Esophagus muscularis mucosa (tissue), 4 donors: Measurements from ENCODE around the gene RNASE8. TPM values are rescaled to one million over a fixed set of nuclear protein-coding genes. Genes with fewer than 3 reads are reported as not detected.

Experiments
- DNase-seq: peaks from one replicate; pipeline ENCODE4 v3.0.0-alpha.2; 2017; ENCODE audit errors: extremely low spot score
- H3K27ac ChIP-seq, 4 donors: fragments of 200-600 bp; sonication (generic); replicated peaks in 1 of 4; 1 replicate in 3 of 4; 2 replicates in 1 of 4; pipeline ENCODE4 v1.5.1; 2016 to 2019; ENCODE audit warnings: mild to moderate bottlenecking in 1 of 4
- H3K27me3 ChIP-seq, 4 donors: fragments of 200-600 bp; sonication (generic); one replicate each; pipeline versions ENCODE4 v1.5.1 to v1.6.0; 2016 to 2019
- H3K36me3 ChIP-seq, 4 donors: fragments of 200-600 bp; sonication (generic); one replicate each; pipeline ENCODE4 v1.5.1; 2016 to 2019
- H3K4me1 ChIP-seq, 4 donors: fragments of 200-600 bp; sonication (generic); one replicate each; pipeline ENCODE4 v1.5.1; 2016 to 2019
- H3K4me3 ChIP-seq, 4 donors: fragments of 200-600 bp; sonication (generic); 1 replicate in 2 of 4; 2 replicates in 2 of 4; pipeline ENCODE4 v1.5.1; 2016 to 2019; ENCODE audit warnings: mild to moderate bottlenecking in 4 of 4, moderate library complexity in 1 of 4
- H3K9me3 ChIP-seq, 4 donors: fragments of 200-600 bp; sonication (generic); 1 replicate in 3 of 4; 2 replicates in 1 of 4; pipeline ENCODE4 v1.5.1; 2016 to 2019
- EP300 ChIP-seq: sonication (generic); formaldehyde crosslinking; IDR thresholded peaks from one replicate; pipeline ENCODE4 v1.6.1; 2017; ENCODE audit warnings: antibody characterized with exemption
- POLR2A ChIP-seq: fragments of 450-650 bp; IDR thresholded peaks from one replicate; pipeline ENCODE4 v1.6.1; 2017; ENCODE audit warnings: antibody characterized with exemption, moderate library complexity, mild to moderate bottlenecking, low read depth
- POLR2AphosphoS5 ChIP-seq, 2 donors: sonication (generic); formaldehyde crosslinking; IDR thresholded peaks; one replicate each; pipeline ENCODE4 v1.6.1; 2017; ENCODE audit warnings: antibody characterized with exemption in 2 of 2
- WGBS: methylation state at CpG from one replicate; pipeline ENCODE4 v1.1.5; 2018; 5-methylcytosine and 5-hydroxymethylcytosine counted together
- intact Hi-C: fragments of 100-400 bp; cut with DNase I; formaldehyde crosslinking; loops from one replicate; pipeline ENCODE4 v1.15.1; 2023
- total RNA-seq, 4 donors: library from RNA; depleted of rRNA; stranded (reverse); fragments of >200 nt; gene quantifications; one replicate each; pipeline versions ENCODE4 v1.1.0 to v1.2.1, GENCODE V29; 2016
- TF ChIP-seq, protein P1 (sequence below), 3 experiments: fragments of 200-600 bp in 2 of 3; fragments of 450-650 bp in 1 of 3; sonication (generic) in 2 of 3; IDR thresholded peaks; one replicate each; pipeline ENCODE4 v1.5.1; 2017 to 2019; ENCODE audit warnings: antibody characterized with exemption in 3 of 3, mild to moderate bottlenecking in 2 of 3, moderate library complexity in 1 of 3

RNASE8 gene
- total RNA-seq, 4 donors from 2014 or later: not detected

DNA sequence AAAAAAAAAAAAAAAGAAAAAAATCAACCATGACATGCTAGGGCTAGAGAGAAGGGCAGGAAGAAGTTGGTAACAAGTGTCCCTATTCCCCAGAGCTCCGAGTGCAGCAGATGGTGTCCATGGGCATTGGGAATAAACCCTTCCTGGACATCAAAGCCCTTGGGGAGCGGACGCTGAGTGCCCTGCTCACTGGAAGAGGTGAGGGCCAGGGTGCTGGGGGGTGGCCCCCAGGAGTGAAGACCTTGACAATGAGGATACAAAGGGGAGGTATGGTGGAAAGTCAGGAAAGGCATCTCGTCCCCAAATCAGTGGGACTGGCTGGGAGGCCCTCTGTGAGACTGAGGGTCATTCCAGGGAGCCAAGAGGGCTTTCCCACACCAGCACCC lies 29.3 kb downstream of the RNASE8 start:
- Histone ChIP-seq H3K9me3 (no peaks in the 10 kb centered on the region), H3K4me1 (peaks cover 9 to 31% (median 27%) of the 10 kb centered on the region in 4 donors), H3K27ac (peak overlapping the region in 3 of 4 donors; percentile 3 to 51 (median 34)), H3K4me3 (no peak overlapping the region), H3K36me3 (peaks cover 40 to 97% (median 79%) of the 10 kb centered on the region in 4 donors), H3K27me3 (no peaks in the 10 kb centered on the region)
- intact Hi-C loops: no loop called here
- TF ChIP-seq POLR2A: no peak
- TF ChIP-seq, protein P1, sequence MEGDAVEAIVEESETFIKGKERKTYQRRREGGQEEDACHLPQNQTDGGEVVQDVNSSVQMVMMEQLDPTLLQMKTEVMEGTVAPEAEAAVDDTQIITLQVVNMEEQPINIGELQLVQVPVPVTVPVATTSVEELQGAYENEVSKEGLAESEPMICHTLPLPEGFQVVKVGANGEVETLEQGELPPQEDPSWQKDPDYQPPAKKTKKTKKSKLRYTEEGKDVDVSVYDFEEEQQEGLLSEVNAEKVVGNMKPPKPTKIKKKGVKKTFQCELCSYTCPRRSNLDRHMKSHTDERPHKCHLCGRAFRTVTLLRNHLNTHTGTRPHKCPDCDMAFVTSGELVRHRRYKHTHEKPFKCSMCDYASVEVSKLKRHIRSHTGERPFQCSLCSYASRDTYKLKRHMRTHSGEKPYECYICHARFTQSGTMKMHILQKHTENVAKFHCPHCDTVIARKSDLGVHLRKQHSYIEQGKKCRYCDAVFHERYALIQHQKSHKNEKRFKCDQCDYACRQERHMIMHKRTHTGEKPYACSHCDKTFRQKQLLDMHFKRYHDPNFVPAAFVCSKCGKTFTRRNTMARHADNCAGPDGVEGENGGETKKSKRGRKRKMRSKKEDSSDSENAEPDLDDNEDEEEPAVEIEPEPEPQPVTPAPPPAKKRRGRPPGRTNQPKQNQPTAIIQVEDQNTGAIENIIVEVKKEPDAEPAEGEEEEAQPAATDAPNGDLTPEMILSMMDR (IDR thresholded peaks at IDR 0.05): no peak
- TF ChIP-seq POLR2AphosphoS5 (IDR thresholded peaks at IDR 0.05): no peak
- TF ChIP-seq EP300: no peak
- no peak for DNase-seq
- WGBS: 85% methylated on average over 4 of the region's 4 CpGs

DNA sequence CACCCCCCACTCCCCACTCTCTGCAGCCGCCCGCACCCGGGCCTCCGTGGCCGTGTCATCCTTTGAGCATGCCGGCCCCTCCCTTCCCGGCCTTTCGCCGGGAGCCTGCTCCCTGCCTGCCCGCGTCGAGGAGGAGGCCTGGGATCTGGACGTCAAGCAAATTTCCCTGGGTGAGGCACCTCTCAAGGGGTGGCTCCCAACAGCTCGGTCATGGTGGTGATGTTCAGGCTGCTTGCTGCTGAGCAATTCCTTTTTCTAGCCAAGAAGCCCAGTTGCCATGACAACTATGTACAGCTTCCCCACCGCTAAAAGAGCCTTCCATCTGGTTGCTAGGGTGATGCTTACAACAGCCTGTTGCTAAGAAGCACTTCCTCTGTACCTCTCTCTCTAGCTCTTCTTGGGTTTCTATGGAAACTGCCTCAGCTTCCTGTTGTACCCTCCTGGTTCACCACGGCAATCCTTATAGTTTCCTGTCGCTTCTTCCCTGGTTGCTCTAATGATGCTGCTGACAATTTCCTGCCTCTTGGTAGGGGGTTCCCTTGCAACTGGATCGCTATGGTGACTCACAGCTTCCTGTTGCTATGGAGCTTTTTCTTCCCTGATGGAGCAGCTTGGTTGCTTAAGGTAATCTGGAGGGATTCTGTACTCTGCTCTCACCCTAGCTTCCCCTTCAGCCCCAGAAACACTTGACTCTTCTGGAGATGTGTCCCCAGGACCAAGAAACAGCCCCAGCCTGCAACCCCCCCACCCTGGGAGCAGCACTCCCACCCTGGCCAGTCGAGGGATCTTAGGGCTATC lies 29.9 kb downstream of the RNASE8 start:
- Histone ChIP-seq H3K36me3 (peaks cover 37 to 97% (median 77%) of the 10 kb centered on the region in 4 donors), H3K4me1 (peaks cover 9 to 37% (median 33%) of the 10 kb centered on the region in 4 donors), H3K27ac (peak overlapping the region in 3 of 4 donors; percentile 3 to 51 (median 34)), H3K4me3 (no peak overlapping the region), H3K9me3 (no peaks in the 10 kb centered on the region), H3K27me3 (no peaks in the 10 kb centered on the region)
- 21% methylated on average over 16 of the region's 19 CpGs for WGBS
- intact Hi-C loops: no loop called here
- no peak for DNase-seq
- no peak for TF ChIP-seq EP300
- TF ChIP-seq, protein P1 (IDR thresholded peaks at IDR 0.05): no peak
- TF ChIP-seq POLR2AphosphoS5 (IDR thresholded peaks at IDR 0.05): peak in 1 of 2 donors; percentile 36

DNA sequence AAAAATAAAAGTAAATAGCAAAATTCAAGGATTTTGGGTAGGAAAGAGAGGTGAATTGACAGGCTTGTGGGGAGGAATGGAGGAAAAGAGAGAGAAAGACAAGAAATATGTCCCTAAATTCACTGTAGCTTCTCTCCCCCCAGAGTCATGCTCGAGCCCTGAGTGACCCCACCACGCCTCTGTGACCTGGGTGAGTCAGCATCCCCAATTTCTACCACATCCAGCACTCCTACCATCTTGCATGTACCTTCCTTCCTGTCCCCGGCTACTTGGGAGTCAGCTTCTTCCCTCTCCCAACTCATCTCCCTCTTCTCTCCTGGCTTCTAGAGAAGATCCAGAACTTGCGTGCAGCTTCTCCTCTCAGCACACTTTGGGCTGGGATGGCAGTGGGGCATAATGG lies 31.1 kb downstream of the RNASE8 start:
- Histone ChIP-seq H3K9me3 (no peaks in the 10 kb centered on the region), H3K27ac (peak overlapping the region in 2 of 4 donors; percentile 12 to 18), H3K4me3 (no peak overlapping the region), H3K36me3 (peaks cover 33 to 95% (median 75%) of the 10 kb centered on the region in 4 donors), H3K27me3 (no peaks in the 10 kb centered on the region), H3K4me1 (peaks cover 9 to 44% (median 42%) of the 10 kb centered on the region in 4 donors)
- 66% methylated on average over 4 of the region's 4 CpGs for WGBS
- TF ChIP-seq POLR2AphosphoS5 (IDR thresholded peaks at IDR 0.05) (no peak), POLR2A (no peak), EP300 (no peak)
- TF ChIP-seq, protein P1 (IDR thresholded peaks at IDR 0.05): no peak
- intact Hi-C loops: no loop called here
- no peak for DNase-seq

DNA sequence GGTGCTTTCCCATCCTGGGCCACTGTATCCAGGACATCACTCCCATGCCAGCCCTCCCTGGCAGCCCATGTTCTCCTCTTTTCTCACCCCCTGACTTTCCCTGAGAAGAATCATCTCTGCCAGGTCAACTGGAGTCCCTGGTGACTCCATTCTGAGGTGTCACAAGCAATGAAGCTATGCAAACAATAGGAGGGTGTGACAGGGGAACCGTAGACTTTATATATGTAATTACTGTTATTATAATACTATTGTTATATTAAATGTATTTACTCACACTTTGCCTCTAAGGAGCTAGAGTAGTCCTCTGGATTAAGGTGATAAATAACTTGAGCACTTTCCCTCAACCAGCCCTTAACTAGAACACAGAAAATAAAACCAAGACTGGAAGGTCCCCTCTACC lies 31.6 kb downstream of the RNASE8 start:
- Histone ChIP-seq H3K9me3 (no peaks in the 10 kb centered on the region), H3K27me3 (no peaks in the 10 kb centered on the region), H3K4me1 (peaks cover 9 to 50% (median 47%) of the 10 kb centered on the region in 4 donors), H3K4me3 (no peak overlapping the region), H3K36me3 (peaks cover 33 to 89% (median 69%) of the 10 kb centered on the region in 4 donors), H3K27ac (peak overlapping the region in 2 of 4 donors; percentile 18 to 43)
- TF ChIP-seq POLR2A: no peak
- no peak for TF ChIP-seq EP300
- no peak for DNase-seq
- 55% methylated on average over 1 of the region's 1 CpG for WGBS
- intact Hi-C loops: no loop called here

DNA sequence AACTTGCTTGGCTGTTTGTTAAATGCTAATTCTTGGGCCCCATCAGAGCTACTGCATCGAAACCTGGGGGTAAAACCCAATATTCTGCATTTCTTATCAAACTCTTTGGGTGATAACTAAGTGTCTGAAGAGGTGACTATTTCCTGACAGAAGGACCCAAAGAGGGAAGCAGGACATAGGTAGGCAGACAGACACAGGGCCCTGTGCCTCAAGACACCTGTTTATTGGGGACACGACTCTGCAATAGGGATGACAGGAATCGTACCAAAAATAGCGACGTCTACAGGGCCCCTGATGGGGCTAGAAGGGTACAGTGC lies 32.2 kb downstream of the RNASE8 start:
- TF ChIP-seq EP300 (no peak), POLR2AphosphoS5 (IDR thresholded peaks at IDR 0.05) (no peak), POLR2A (no peak)
- TF ChIP-seq, protein P1 (IDR thresholded peaks at IDR 0.05): no peak
- intact Hi-C loops: loop anchor here (5.0 to 10.0 kb wide), 2 partner anchors 73 to 175 kb away; partner anchors contain the start of gene HNRNPC
- Histone ChIP-seq H3K36me3 (peaks cover 33 to 83% (median 63%) of the 10 kb centered on the region in 4 donors), H3K9me3 (no peaks in the 10 kb centered on the region), H3K27me3 (no peaks in the 10 kb centered on the region), H3K4me1 (peaks cover 9 to 56% (median 49%) of the 10 kb centered on the region in 4 donors), H3K27ac (peak overlapping the region; percentile 4 to 43 (median 22)), H3K4me3 (no peak overlapping the region)
- 42% methylated on average over 5 of the region's 5 CpGs for WGBS
- DNase-seq: no peak
